Epithelial cell of proximal tubule (primary cell): ENCODE measurements around the gene IFT88. TPM values are rescaled to one million over a fixed set of nuclear protein-coding genes. Genes with fewer than 3 reads are reported as not detected.

Source experiments
- DNase-seq: peaks from one replicate; pipeline ENCODE4 v3.0.0-alpha.2; 2011; ENCODE audit warnings: low read depth
- H3K4me3 ChIP-seq: 2 replicates; pipeline ENCODE4 v1.5.1; 2011; ENCODE audit warnings: low read depth, mild to moderate bottlenecking, low read length
- CTCF ChIP-seq: conservative IDR thresholded peaks from 2 replicates; pipeline ENCODE4 v1.5.1; 2012; ENCODE audit warnings: low read depth, mild to moderate bottlenecking, low read length
- total RNA-seq: library from RNA; depleted of rRNA; stranded (reverse); fragments of >200 nt; gene quantifications from 2 replicates; pipeline ENCODE4 v1.2.3, GENCODE V29; 2015

Gene IFT88
- total RNA-seq, 1 donor from 2014 or later, result 15.2 TPM

DNA sequence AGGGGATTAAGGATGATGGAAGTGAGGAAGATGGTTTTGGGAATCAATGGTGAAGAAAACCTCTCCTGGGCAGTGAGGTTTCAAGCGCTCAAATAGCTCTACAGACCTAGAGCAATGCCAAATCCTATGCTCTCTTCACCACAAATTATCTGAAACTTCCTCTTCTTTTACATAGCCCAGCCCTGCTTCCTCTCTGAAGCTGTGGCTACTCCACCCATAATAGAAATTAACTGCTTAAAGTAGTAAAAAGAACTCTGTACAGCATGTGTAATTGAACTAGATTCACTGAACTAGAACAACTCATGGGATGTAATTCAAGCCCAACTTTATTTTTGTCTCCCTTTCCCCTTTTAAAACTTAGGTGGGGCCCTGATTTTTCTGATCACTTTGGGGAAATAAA, 20.4 kb upstream of the IFT88 start:
- H3K4me3 ChIP-seq, result no peak overlapping the region
- no peak for TF ChIP-seq CTCF
- DNase-seq, result no peak

DNA sequence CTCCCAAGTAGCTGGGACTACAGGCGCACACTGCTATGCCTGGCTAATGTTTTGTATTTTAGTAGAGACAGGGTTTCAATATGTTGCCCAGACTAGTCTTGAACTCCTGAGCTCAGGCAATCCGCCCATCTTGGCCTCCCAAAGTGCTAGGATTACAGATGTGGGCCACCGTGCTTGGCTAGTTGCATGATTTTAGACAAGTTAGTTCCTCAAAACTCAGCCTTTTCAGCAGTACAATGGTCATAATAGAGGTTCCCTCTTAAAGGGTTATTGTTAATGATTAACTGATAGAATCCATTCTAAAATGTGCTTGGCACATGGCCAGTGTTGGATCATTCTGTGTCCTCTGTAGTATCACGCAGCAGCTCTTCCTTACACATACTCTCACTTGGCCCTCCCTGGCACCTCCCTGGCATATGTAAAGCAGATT, 19.5 kb upstream of the IFT88 start:
- DNase-seq, result no peak
- H3K4me3 ChIP-seq, result no peak overlapping the region
- TF ChIP-seq CTCF, result no peak

- no peak for TF ChIP-seq CTCF
- DNase-seq, result no peak
- H3K4me3 ChIP-seq, result no peak overlapping the region
Observed at GRCh38 chr13:20550799-20551198, 16.2 kb upstream of the IFT88 start.

DNA sequence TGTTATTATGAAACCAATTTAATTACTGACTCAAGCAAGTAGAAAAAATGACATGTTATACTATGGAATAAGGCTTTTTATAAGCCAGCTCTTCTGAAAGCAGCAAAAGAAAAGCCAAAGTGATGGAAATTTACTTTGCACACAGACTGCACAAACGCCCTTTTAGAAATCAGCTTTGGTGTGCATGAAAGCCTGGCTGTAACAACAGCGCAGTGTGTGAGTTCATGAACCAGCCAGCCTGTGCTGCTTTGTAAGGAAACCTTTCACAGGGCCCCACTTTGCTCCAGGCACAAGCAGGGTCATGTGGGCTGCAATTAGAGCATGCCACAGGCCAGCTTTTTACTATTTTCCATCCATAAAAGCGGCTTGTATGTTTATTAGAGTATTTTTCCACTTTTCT, 13.6 kb upstream of the IFT88 start:
- no peak for TF ChIP-seq CTCF
- DNase-seq, result no peak
- no peak overlapping the region for H3K4me3 ChIP-seq

DNA sequence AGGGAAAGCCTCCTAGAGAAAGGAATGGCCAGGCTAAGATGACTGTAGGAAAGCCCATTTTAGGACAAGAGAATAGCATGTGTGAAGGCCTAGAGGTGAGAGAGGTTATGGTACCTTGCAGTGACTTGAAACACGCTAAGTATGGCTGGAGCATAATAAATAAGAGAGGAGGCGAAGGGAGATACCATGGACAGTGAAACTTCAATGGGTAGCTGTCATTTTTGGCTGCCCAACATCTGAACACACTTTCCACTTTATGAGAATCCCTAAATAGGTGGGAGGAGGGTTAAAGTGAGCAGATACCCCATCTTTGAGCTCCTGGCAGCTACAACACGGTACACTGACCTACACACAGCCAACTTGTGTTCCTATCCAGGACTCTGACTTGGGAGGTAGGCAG, 8.0 kb upstream of the IFT88 start:
- H3K4me3 ChIP-seq, result no peak overlapping the region
- TF ChIP-seq CTCF, result no peak
- DNase-seq, result no peak

DNA sequence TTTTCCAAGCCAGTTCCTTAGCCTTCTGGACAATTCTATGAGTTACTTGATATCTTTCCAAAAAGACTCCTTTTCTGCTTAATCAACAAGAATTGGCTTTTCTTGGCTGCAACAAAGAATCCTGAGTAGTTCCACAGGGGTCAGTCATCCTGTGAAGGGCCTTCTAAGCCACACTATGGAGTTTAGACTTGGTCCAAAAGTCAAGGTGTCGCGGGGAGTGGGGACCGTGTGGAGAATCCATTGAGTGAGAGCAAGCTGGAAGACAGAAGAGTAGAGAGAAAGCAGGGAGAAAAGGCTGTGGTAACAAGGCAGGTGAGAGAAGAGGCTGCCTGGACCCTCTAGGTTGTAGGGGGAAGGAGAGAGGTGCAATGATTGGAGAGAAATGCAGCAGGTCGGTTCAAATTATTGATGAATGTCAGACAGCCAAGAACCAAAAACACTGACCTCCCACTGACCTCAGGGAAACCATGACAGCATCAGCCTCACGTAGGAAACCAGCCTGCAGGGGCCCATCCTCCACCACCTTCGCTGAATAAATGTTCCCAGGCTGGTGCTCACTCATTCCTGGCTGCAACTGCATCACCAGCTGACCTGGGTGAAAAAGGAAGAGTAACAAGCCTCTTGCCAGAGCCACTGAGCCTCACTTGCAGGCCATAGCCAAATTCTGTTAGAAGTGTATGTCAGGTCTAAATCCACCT, 7.1 kb upstream of the IFT88 start:
- TF ChIP-seq CTCF, result no peak
- no peak overlapping the region for H3K4me3 ChIP-seq
- no peak for DNase-seq

DNA sequence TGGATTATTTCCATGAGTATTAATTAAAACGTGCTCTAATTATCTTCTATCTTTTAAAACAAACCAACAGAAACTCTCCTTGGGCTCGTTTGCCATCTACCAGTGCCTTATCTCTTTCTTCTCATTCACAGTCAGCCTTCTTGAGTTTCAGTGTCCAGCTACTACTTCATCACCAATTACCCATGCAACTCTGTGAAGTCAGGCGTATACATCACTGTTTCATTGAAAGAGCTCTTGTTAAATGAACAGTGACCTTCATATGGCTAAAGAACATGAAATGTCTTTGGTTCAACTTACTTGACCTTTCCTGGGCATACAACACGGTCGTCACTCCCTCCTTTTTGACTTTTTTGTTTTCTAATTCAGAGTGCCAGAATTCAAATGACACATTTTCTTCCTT, 5.2 kb upstream of the IFT88 start:
- DNase-seq, result no peak
- no peak overlapping the region for H3K4me3 ChIP-seq

More for the DNA sequence above, 5.2 kb upstream of the IFT88 start:
- no peak for TF ChIP-seq CTCF
